Urothelium cell line (cell line): Measurements from ENCODE around the gene OR11G2.
"Not testable (repeated sequence)": the region's sequence is repeated elsewhere in the genome, so short reads cannot be mapped to it uniquely, and the experiment has no call there.

ENCODE experiments used
- DNase-seq: peaks from one replicate; pipeline ENCODE4 v3.0.0; 2011; ENCODE audit warnings: low spot score, mixed read lengths
- FAIRE-seq: peaks from 2 replicates; lab custom pipeline; 2011; peaks lifted over from hg19 to GRCh38; lab: Jason Lieb, UNC

Gene OR11G2

GRCh38 chr14:20190596-20190995 is at the start of gene OR11G2:
Gene OR11G2, plus strand, starts transcription at chr14:20190896. Its CDS starts 6,542 bp downstream, at chr14:20197438.
- FAIRE-seq (no peak), DNase-seq (no peak)

GRCh38 chr14:20143911-20144310 is 46.8 kb upstream of the OR11G2 start:
- no peak for DNase-seq
- FAIRE-seq = no peak

- DNase-seq = no peak
- no peak for FAIRE-seq
Measured at GRCh38 chr14:20144820-20145219, 45.9 kb upstream of the OR11G2 start.

GRCh38 chr14:20164462-20164861 is 26.2 kb upstream of the OR11G2 start:
- DNase-seq (no peak), FAIRE-seq (no peak)

- no peak for DNase-seq
- FAIRE-seq = no peak
Measured at GRCh38 chr14:20167091-20167490, 23.6 kb upstream of the OR11G2 start.

GRCh38 chr14:20169852-20170251 is 20.8 kb upstream of the OR11G2 start:
- DNase-seq (peak; percentile 48), FAIRE-seq (peak; percentile 9)

- FAIRE-seq, DNase-seq: not testable (repeated sequence)
Measured at GRCh38 chr14:20174205-20174604, 16.5 kb upstream of the OR11G2 start.

GRCh38 chr14:20176330-20176729 is 14.4 kb upstream of the OR11G2 start:
- no peak for DNase-seq
- no peak for FAIRE-seq

- FAIRE-seq (no peak), DNase-seq (no peak)
Measured at GRCh38 chr14:20177433-20177974, 13.2 kb upstream of the OR11G2 start.

GRCh38 chr14:20179218-20179617 is 11.5 kb upstream of the OR11G2 start:
- FAIRE-seq (peak; percentile 23), DNase-seq (no peak)

GRCh38 chr14:20179880-20180279 is 10.8 kb upstream of the OR11G2 start:
- DNase-seq (no peak), FAIRE-seq (no peak)

GRCh38 chr14:20180486-20180885 is 10.2 kb upstream of the OR11G2 start:
- DNase-seq (no peak), FAIRE-seq (no peak)

GRCh38 chr14:20184181-20184580 is 6.5 kb upstream of the OR11G2 start:
- FAIRE-seq = no peak
- DNase-seq = no peak

GRCh38 chr14:20191396-20191795 is 700 bp downstream of the OR11G2 start:
- FAIRE-seq = no peak
- DNase-seq = no peak

- DNase-seq = no peak
- FAIRE-seq = no peak
Measured at GRCh38 chr14:20194101-20194500, 3.4 kb downstream of the OR11G2 start.

GRCh38 chr14:20195170-20195569 is 4.5 kb downstream of the OR11G2 start:
- not testable (repeated sequence) for FAIRE-seq, DNase-seq

- DNase-seq = no peak
Measured at GRCh38 chr14:20195911-20196310, 5.2 kb downstream of the OR11G2 start.

GRCh38 chr14:20197459-20197858 is 6.8 kb downstream of the OR11G2 start:
- no peak for DNase-seq
- FAIRE-seq = no peak

More at GRCh38 chr14:20195911-20196310, 5.2 kb downstream of the OR11G2 start:
- FAIRE-seq = no peak

GRCh38 chr14:20198991-20199390 is 8.3 kb downstream of the OR11G2 start:
- no peak for FAIRE-seq
- DNase-seq = no peak

- no peak for DNase-seq
- no peak for FAIRE-seq
Measured at GRCh38 chr14:20204721-20205120, 14.0 kb downstream of the OR11G2 start.

GRCh38 chr14:20209595-20209994 is 18.9 kb downstream of the OR11G2 start:
- DNase-seq (no peak), FAIRE-seq (no peak)

- not testable (repeated sequence) for FAIRE-seq, DNase-seq
Measured at GRCh38 chr14:20212406-20212805, 21.7 kb downstream of the OR11G2 start.

GRCh38 chr14:20215196-20215595 is 24.5 kb downstream of the OR11G2 start:
- FAIRE-seq (no peak), DNase-seq (no peak)
